Measurements from ENCODE around the gene RC3H2. TPM values are rescaled to one million over a fixed set of nuclear protein-coding genes. Genes with fewer than 3 reads are reported as not detected.

RC3H2 gene, protein sequence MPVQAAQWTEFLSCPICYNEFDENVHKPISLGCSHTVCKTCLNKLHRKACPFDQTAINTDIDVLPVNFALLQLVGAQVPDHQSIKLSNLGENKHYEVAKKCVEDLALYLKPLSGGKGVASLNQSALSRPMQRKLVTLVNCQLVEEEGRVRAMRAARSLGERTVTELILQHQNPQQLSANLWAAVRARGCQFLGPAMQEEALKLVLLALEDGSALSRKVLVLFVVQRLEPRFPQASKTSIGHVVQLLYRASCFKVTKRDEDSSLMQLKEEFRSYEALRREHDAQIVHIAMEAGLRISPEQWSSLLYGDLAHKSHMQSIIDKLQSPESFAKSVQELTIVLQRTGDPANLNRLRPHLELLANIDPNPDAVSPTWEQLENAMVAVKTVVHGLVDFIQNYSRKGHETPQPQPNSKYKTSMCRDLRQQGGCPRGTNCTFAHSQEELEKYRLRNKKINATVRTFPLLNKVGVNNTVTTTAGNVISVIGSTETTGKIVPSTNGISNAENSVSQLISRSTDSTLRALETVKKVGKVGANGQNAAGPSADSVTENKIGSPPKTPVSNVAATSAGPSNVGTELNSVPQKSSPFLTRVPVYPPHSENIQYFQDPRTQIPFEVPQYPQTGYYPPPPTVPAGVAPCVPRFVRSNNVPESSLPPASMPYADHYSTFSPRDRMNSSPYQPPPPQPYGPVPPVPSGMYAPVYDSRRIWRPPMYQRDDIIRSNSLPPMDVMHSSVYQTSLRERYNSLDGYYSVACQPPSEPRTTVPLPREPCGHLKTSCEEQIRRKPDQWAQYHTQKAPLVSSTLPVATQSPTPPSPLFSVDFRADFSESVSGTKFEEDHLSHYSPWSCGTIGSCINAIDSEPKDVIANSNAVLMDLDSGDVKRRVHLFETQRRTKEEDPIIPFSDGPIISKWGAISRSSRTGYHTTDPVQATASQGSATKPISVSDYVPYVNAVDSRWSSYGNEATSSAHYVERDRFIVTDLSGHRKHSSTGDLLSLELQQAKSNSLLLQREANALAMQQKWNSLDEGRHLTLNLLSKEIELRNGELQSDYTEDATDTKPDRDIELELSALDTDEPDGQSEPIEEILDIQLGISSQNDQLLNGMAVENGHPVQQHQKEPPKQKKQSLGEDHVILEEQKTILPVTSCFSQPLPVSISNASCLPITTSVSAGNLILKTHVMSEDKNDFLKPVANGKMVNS
- 59.9 and 62.0 TPM in 2 replicates for total RNA-seq (2014; rRNA removed; shearing (Covaris generic))

DNA sequence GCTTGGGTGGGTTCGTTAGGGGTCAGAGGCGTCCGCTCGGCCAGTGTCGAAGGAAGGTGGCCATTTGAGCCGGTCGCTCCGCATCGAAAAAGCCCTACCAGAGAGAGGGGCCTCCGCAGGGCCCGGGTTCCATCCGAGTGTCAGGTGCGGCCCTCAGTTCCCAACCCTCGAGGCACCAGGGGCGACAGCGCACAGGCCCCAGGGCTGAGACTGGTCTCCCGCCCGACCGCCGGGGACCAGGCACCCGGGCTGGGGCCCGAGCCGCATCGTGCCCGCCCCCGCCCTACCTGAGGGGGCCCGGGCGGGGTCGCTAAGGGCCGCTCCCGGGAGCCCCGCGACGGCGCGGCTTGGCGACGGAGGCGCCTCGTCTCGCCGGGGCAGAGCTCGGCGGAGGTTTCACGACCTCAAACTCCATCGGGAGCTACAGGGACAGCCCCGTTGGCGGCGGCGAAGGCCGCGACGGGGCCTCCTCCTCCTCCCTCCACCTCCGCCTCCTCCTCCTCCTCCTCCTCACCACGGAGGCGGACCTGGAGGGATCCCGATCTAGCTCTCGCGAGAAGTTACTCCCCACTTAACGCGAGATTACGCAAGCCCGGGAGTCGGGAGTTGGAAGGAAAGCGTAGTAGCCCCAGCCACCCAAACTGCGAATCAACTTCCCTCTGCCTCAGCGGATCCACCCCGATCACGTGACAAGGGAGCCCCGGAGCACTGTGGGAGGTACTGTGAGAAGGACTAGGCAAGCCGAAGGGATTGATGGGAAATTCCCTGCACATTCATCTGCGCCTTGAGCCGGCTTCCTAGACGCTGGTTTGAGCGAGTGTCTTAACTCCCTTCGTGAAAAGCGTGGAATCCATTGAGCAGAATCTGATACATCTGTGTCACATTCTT, at the start of gene RC3H2:
RC3H2 (minus strand) TSS at position 537 of the 888 bp plus-strand sequence. CDS start 7,850 bp downstream, outside the sequence.
- peak; percentile 100 for DNase-seq (ENCODE audit: low spot score)

GRCh38 chr9:122954253-122954691, 49.1 kb upstream of the RC3H2 start:
- DNase-seq (ENCODE audit: low spot score), result peak; percentile 60

DNA sequence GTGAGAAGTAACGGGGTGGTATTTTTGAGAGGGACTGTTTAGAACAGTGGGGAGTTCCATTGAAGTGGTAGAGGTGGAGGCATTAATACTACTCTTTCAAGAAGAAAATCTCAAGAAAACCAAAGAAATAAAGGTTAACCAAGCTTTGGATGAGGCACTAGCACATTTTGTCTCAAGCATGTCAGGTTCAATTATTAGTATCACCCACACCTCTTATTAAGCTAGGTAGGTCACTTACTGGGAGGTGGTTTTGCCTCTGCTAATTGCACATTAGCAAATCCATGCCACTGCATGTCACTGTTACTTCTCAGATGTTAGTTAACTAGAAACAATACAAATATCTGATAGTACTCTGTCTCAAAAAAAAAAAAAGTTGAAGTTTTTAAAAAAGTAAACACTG, 45.9 kb upstream of the RC3H2 start:
- DNase-seq (ENCODE audit: low spot score), result no peak

DNA sequence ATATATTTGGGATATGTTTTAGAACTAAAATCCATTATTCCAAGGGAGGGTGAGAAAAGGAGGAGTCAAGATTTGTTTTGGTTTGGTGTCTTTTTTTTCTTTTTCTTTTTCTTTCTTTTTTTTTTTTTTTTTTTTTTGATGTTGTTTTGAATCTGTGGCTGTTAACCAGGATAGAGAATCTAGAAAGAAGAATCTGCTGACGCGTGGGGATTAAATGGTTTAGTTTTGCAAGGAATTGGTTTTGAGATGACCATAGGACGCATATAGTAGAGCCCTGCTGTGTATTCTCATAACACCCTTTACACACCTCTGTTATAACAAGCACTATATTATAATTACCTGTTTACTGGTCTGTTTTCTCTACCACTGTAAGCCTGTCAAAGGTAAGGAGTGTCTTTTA, 45.1 kb upstream of the RC3H2 start:
- DNase-seq (ENCODE audit: low spot score), result no peak

DNA sequence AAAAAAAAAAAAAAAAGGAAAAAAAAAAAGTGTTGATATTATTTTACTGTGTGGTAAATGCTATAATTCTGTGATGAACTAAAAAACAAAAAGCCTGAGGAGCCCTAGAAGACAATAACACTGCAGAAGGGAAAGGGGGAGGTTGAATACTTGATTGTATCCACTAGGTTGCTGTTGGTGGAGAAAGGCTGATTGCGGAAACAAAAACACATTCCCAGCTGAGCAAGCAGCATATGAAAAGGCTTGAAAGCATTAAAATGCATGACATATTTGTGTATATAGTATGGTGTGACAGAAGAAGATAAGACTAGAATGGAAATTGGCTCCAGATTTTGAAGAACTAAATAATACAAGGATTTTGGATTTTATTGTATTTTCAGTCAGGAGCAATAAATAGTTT, 44.5 kb upstream of the RC3H2 start:
- DNase-seq (ENCODE audit: low spot score), result no peak

DNA sequence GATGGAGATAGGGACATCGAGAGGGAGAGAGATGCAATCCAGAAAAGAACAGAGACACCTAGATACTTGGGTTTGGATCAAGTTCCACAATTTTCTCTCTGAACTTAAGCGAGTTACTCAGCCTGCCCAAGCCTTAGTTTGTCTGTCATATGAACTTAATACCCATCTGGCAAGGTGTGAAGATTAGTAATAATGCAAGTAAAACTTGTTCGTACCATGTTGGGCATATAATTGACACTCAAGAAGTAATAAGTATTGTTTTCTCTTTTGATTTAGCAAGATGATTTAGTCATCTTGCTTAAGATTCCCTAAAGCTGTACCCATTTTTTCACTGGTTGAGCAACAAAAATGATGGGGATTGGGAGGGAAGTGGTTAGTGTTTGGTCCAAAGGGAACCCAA, 43.2 kb upstream of the RC3H2 start:
- no peak for DNase-seq (ENCODE audit: low spot score)

GRCh38 chr9:122946461-122947005, 41.4 kb upstream of the RC3H2 start:
- no peak for DNase-seq (ENCODE audit: low spot score)

GRCh38 chr9:122944960-122945888, 40.1 kb upstream of the RC3H2 start:
- no peak for DNase-seq (ENCODE audit: low spot score)

DNA sequence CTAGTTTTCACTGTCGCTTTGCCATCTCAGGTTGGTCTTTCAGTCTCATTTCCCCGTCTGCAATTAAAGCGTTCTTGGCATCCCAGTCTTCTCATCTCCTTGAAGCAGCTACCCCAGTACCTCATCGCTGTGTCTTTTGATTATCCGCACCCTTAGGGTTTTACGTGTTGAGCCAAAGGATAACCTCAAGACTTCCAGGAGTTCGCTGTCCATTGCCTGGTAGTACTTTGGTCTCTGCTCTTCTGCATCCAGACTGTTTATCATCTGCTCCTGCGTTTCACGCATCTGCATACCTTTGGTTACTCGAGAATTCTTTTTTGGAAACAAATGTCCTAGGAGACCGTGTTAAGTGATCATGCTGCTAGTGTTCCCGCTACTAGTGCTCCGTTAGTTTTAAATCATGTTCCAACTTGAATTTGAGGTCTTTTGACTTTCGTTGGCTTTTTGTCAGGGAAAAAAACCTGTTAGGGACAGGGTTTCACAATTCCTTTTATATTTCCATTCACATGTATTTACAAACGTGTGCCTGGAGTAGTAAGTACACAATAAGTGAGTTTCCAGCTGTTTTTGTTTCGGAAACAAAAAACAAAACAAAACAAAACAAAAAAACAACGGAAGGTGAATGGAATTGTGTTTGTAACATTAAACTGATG, 36.5 kb upstream of the RC3H2 start:
- DNase-seq (ENCODE audit: low spot score), result peak; percentile 57

- DNase-seq (ENCODE audit: low spot score), result peak; percentile 99
These were observed 35.8 kb upstream of the RC3H2 start, which contains the start of gene RABGAP1 for GRCh38 chr9:122940749-122941581. Gene RABGAP1 (plus strand): TSS chr9:122941020. CDS start chr9:122957060, 16,040 bp downstream.

- DNase-seq (ENCODE audit: low spot score), result no peak
These were observed 35.2 kb upstream of the RC3H2 start for GRCh38 chr9:122940454-122940748.

- no peak for DNase-seq (ENCODE audit: low spot score)
These were observed 34.4 kb upstream of the RC3H2 start for GRCh38 chr9:122939601-122940000.

- DNase-seq (ENCODE audit: low spot score), result no peak
These were observed 31.7 kb upstream of the RC3H2 start for GRCh38 chr9:122936883-122937282.

GRCh38 chr9:122936464-122936863, 31.3 kb upstream of the RC3H2 start:
- no peak for DNase-seq (ENCODE audit: low spot score)

- peak; percentile 95 for DNase-seq (ENCODE audit: low spot score)
These were observed 26.3 kb upstream of the RC3H2 start, which contains the start of gene ZBTB26 for GRCh38 chr9:122931226-122932121. Gene ZBTB26 (minus strand): TSS chr9:122931512. CDS start chr9:122919934, 11,578 bp downstream.

GRCh38 chr9:122930541-122931225, 25.5 kb upstream of the RC3H2 start:
- no peak for DNase-seq (ENCODE audit: low spot score)
